Loucy (cell line): ENCODE data around the gene MYDGF.

Experiments used
- CTCF ChIP-seq: fragments of 200-600 bp; sonication (generic); conservative IDR thresholded peaks from 2 replicates; pipeline ENCODE4 v1.5.1; 2014; ENCODE audit warnings: mild to moderate bottlenecking, antibody characterized with exemption, low read length
- EZH2phosphoT487 ChIP-seq: fragments of 200-600 bp; IDR thresholded peaks from 2 replicates; pipeline ENCODE4 v1.6.1; 2018; ENCODE audit warnings: antibody characterized with exemption, mild to moderate bottlenecking, moderate library complexity, borderline replicate concordance

- TF ChIP-seq CTCF (no peak), EZH2phosphoT487 (no peak)
These were observed 37.2 kb upstream of the MYDGF start for GRCh38 chr19:4707322-4707721.
